ENCODE data around the gene ADAD2. TPM values are rescaled to one million over a fixed set of nuclear protein-coding genes. Genes with fewer than 3 reads are reported as not detected.

Gene ADAD2
- total and polyA plus RNA-seq, 2 donors (not counting 3 experiments of a cell fraction or from before 2014, with no cell fraction given) = 0.04 TPM; not detected in 1

- no peak overlapping the region for H3K9ac ChIP-seq (replicated peaks; ENCODE audit: extremely low read depth, insufficient read depth, low read length)
- dilution Hi-C loops (cut with MboI; ENCODE audit: extremely low pct_ligation_motif_present, low sequenced_read_pairs) (loop anchor here (25.0 kb wide), 1 partner anchor 169 kb away; no protein-coding TSS in a partner anchor), intact Hi-C loops (cut with micrococcal nuclease) (no loop called here)
- FAIRE-seq (no peak), DNase-seq (ENCODE audit: low read depth, low spot score) (no peak)
- H3K9me3 ChIP-seq (replicated peaks; ENCODE audit: control insufficient read depth, insufficient read depth, low read length) = no peaks in the 10 kb centered on the region
- H3K4me2 ChIP-seq (ENCODE audit: insufficient read depth, low read length) = no peak overlapping the region
- H3K4me3 ChIP-seq (replicated peaks in 1 of 3; ENCODE audit: insufficient read depth in 1 of 3, low read depth in 1 of 3, low read length in 3 of 3) = no peak overlapping the region
- no peak overlapping the region for H2AFZ ChIP-seq (ENCODE audit: low read depth, low read length)
- POLR2A ChIA-PET = no interaction called here
- H3K9me1 ChIP-seq (replicated peaks; ENCODE audit: control insufficient read depth, extremely low read depth, insufficient read depth, low read length) = no peaks in the 10 kb centered on the region
- CTCF ChIA-PET = interaction anchor here (0.6 to 0.9 kb wide), 2 partner anchors 13 to 1925 kb away, joined by 3 to 5 read pairs; no protein-coding TSS in a partner anchor
- no peaks in the 10 kb centered on the region for H3K36me3 ChIP-seq (ENCODE audit: control insufficient read depth in 2 of 2, extremely low read depth in 1 of 2, insufficient read depth in 2 of 2, low read length in 2 of 2)
- TF ChIP-seq POLR2AphosphoS5 (IDR thresholded peaks at IDR 0.05; ENCODE audit: insufficient read depth, low read depth, low read length) = no peak
- TF ChIP-seq CTCF (IDR thresholded peaks at IDR 0.05; ENCODE audit: extremely low read depth in 1 of 2, insufficient read depth in 1 of 2, low read depth in 1 of 2, low read length in 2 of 2) = no peak
- TF ChIP-seq POLR2A (IDR thresholded peaks at IDR 0.05; ENCODE audit: low read depth, low read length) = no peak
- no peak for TF ChIP-seq JUN (IDR thresholded peaks at IDR 0.05; ENCODE audit: borderline replicate concordance, insufficient read depth, insufficient read length, low read depth)
- TF ChIP-seq FOS (IDR thresholded peaks at IDR 0.05; ENCODE audit: borderline replicate concordance, insufficient read depth, low read length) = no peak
- TF ChIP-seq, protein P1, sequence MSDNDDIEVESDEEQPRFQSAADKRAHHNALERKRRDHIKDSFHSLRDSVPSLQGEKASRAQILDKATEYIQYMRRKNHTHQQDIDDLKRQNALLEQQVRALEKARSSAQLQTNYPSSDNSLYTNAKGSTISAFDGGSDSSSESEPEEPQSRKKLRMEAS (IDR thresholded peaks at IDR 0.05; ENCODE audit: insufficient read depth, insufficient read length) = no peak
- no peak for TF ChIP-seq GATA2 (IDR thresholded peaks at IDR 0.05; ENCODE audit: insufficient read depth, insufficient read length, low read depth, low read length)
- TF ChIP-seq MYC (IDR thresholded peaks at IDR 0.05; ENCODE audit: low read depth, low read length) = no peak
- TF ChIP-seq EZH2 (IDR thresholded peaks at IDR 0.05; ENCODE audit: borderline replicate concordance, low read depth, low read length, severe bottlenecking) = no peak
- H4K20me1 ChIP-seq (replicated peaks; ENCODE audit: control insufficient read depth, extremely low read depth, insufficient read depth, low read length) = no peaks in the 10 kb centered on the region
- peaks cover 5 to 6% of the 10 kb centered on the region in 2 experiments for H3K27me3 ChIP-seq (ENCODE audit: control insufficient read depth in 2 of 2, insufficient read depth in 2 of 2, low read length in 2 of 2)
- no peaks in the 10 kb centered on the region for H3K4me1 ChIP-seq (ENCODE audit: control insufficient read depth, extremely low read depth, insufficient read depth, low read length)
- H3K79me2 ChIP-seq (ENCODE audit: control insufficient read depth, insufficient read depth, low read length) = no peaks in the 10 kb centered on the region
- no peak overlapping the region for H3K27ac ChIP-seq (ENCODE audit: insufficient read depth, low read depth, low read length)
- no TSS peak for BruUV-seq (replicated peaks)
These were observed 51.9 kb downstream of the ADAD2 start for GRCh38 chr16:84242839-84243238.
